ENCODE data around the gene CIAO2B. TPM values are rescaled to one million over a fixed set of nuclear protein-coding genes. Genes with fewer than 3 reads are reported as not detected.
A peak's percentile ranks its signal among the peaks of the same experiment; 100 is the strongest.

Gene CIAO2B
- total and polyA plus RNA-seq, 5 donors from 2014 or later, result 64.6 to 161 (median 143) TPM

DNA sequence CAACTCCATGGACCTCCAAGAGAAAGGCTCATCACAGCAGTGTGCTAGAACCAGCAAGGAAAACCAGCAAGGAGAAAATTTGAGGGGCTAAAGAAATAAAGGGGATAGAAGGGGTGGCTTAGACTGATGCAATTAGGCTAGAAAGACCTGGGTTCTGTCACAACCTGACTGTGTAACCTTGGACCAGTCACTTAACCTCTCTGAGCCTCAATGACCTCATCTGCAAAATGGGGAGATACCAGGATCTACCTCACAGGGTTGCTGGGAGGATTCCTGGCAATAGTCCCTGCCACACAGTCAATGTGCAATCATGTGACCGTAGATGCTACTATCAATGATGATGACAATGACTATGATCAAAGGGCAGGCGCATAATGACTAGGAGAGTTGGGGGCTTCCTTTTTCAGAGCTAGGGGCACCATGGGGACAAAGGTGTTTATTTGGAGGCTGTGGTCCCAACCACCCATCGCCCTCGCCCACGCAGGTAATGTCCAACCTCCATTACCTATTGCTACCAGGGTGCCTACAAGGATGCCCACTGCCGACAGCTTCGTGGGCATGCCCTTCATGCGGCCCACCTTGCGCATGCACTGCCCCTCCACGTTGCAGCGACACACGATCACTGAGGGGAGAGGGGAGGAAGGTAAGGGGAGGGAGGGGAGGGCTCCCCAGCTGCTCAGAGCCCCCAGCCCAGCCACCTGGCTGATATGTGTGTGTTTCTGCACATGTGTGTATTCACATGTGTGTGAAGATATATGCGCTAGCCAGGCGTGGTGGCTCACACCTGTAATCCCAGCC is 25.2 kb downstream of the CIAO2B start:
- ATAC-seq (ENCODE audit: low read depth in 2 of 2), result no peak
- Mint-ChIP-seq H3K27ac (peak overlapping the region in 2 of 3 donors; percentile 11 to 32), H3K4me1 (peaks cover 0 to 11% (median 3%) of the 10 kb centered on the region in 4 donors), H3K9me3 (no peaks in the 10 kb centered on the region), H3K36me3 (no peaks in the 10 kb centered on the region), H3K4me3 (no peak overlapping the region), H3K27me3 (peaks cover 6% of the 10 kb centered on the region)
- Histone ChIP-seq H3K27me3 (ENCODE audit: control insufficient read depth, insufficient read depth, low read length) (no peaks in the 10 kb centered on the region), H3K36me3 (ENCODE audit: control insufficient read depth, insufficient read depth, low read length) (no peaks in the 10 kb centered on the region), H3K27ac (ENCODE audit: insufficient read depth, low read length, poor library complexity, severe bottlenecking) (no peak overlapping the region), H3K9me3 (ENCODE audit: control insufficient read depth in 2 of 2, low read length in 2 of 2) (no peaks in the 10 kb centered on the region), H3K4me1 (ENCODE audit: control insufficient read depth, insufficient read depth, low read length, poor library complexity, severe bottlenecking) (no peaks in the 10 kb centered on the region), H3K4me3 (ENCODE audit: low read depth, low read length) (no peak overlapping the region)
- DNase-seq, result no peak

DNA sequence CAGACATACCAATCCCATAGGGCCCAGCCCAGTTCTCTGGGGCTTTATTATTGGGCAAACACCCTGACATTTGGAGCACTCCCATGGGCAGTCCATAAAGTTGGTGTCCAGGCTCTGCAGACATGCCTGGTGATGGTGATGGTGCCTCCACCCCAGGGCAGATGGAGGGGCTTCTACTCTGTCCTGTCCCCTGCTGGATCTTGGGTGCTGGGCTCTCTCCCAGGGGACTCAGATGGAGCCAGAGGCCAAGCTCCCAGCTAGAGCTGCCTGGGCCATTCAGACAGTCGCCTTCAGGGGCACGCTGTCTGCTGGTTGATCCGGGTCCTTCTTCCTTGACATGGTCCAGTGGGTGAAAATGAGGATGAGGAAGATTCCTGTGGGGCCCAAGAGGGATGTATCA is 26.1 kb downstream of the CIAO2B start:
- no peak overlapping the region for H3K4me3 Mint-ChIP-seq
- H3K36me3 ChIP-seq (ENCODE audit: control insufficient read depth, insufficient read depth, low read length), result no peaks in the 10 kb centered on the region
- peak overlapping the region in 2 of 3 donors; percentile 32 to 55 for H3K27ac Mint-ChIP-seq
- no peak overlapping the region for H3K27ac ChIP-seq (ENCODE audit: insufficient read depth, low read length, poor library complexity, severe bottlenecking)
- H3K9me3 Mint-ChIP-seq, result no peaks in the 10 kb centered on the region
- no peaks in the 10 kb centered on the region for H3K4me1 ChIP-seq (ENCODE audit: control insufficient read depth, insufficient read depth, low read length, poor library complexity, severe bottlenecking)
- H3K27me3 ChIP-seq (ENCODE audit: control insufficient read depth, insufficient read depth, low read length), result no peaks in the 10 kb centered on the region
- H3K9me3 ChIP-seq (ENCODE audit: control insufficient read depth in 2 of 2, low read length in 2 of 2), result no peaks in the 10 kb centered on the region
- no peaks in the 10 kb centered on the region for H3K36me3 Mint-ChIP-seq
- no peak overlapping the region for H3K4me3 ChIP-seq (ENCODE audit: low read depth, low read length)
- H3K4me1 Mint-ChIP-seq, result peaks cover 0 to 11% (median 3%) of the 10 kb centered on the region in 4 donors
- H3K27me3 Mint-ChIP-seq, result peaks cover 6% of the 10 kb centered on the region
- no peak for ATAC-seq (ENCODE audit: low read depth in 2 of 2)
- DNase-seq, result no peak

DNA sequence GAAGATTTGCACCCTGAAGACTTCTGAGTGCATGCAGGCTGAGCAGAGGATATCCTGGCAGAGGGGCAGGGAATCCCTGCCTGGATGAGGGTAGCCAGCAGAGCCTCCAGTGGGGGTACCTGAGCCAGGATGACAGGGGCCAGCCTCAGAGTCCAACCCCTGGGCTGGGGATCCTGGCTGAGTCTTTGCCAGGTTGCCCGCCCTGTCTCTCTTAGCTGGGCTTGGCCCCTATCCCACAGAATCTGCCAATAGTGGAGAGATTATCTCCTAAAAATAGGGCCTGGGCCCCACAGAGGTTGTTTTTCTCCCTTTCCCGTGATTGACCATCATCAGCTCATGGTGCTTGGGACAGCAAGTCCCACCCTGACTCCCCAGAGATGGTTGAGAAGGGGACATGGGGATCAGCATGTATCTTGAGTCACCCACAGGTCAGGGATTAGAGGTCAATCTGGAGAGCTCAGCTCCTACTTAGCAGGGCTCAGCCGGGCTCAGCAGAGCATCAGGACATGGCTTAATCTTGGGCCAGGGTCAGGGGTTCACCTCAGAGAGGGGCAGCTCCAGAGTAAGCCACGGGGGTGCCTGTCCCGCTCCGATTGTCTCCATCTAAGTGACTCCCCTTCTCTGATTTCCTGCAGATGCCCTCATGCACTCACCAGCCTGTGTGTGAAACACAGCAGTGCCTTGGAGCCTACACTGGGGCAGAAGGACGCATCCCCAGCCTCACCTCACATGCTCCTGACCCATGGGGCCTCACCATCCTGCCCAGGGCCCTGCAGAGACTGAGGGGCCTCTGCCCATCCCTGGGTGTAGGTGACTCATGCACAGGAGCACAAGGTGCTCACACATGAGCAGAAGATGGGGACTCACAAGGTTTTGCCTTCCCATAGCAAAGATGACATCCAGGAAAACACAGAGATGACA is 27.0 kb downstream of the CIAO2B start:
- Histone ChIP-seq H3K27ac (ENCODE audit: insufficient read depth, low read length, poor library complexity, severe bottlenecking) (no peak overlapping the region), H3K36me3 (ENCODE audit: control insufficient read depth, insufficient read depth, low read length) (no peaks in the 10 kb centered on the region), H3K4me1 (ENCODE audit: control insufficient read depth, insufficient read depth, low read length, poor library complexity, severe bottlenecking) (no peaks in the 10 kb centered on the region), H3K27me3 (ENCODE audit: control insufficient read depth, insufficient read depth, low read length) (no peaks in the 10 kb centered on the region), H3K4me3 (ENCODE audit: low read depth, low read length) (no peak overlapping the region), H3K9me3 (ENCODE audit: control insufficient read depth in 2 of 2, low read length in 2 of 2) (no peaks in the 10 kb centered on the region)
- H3K4me3 Mint-ChIP-seq, result no peak overlapping the region
- H3K27ac Mint-ChIP-seq, result peak overlapping the region in 1 of 3 donors; percentile 58
- H3K27me3 Mint-ChIP-seq, result peaks cover 6% of the 10 kb centered on the region
- no peaks in the 10 kb centered on the region for H3K9me3 Mint-ChIP-seq
- H3K4me1 Mint-ChIP-seq, result peaks cover 0 to 11% (median 3%) of the 10 kb centered on the region in 4 donors
- no peaks in the 10 kb centered on the region for H3K36me3 Mint-ChIP-seq
- ATAC-seq (ENCODE audit: low read depth in 2 of 2) (no peak), DNase-seq (no peak)

DNA sequence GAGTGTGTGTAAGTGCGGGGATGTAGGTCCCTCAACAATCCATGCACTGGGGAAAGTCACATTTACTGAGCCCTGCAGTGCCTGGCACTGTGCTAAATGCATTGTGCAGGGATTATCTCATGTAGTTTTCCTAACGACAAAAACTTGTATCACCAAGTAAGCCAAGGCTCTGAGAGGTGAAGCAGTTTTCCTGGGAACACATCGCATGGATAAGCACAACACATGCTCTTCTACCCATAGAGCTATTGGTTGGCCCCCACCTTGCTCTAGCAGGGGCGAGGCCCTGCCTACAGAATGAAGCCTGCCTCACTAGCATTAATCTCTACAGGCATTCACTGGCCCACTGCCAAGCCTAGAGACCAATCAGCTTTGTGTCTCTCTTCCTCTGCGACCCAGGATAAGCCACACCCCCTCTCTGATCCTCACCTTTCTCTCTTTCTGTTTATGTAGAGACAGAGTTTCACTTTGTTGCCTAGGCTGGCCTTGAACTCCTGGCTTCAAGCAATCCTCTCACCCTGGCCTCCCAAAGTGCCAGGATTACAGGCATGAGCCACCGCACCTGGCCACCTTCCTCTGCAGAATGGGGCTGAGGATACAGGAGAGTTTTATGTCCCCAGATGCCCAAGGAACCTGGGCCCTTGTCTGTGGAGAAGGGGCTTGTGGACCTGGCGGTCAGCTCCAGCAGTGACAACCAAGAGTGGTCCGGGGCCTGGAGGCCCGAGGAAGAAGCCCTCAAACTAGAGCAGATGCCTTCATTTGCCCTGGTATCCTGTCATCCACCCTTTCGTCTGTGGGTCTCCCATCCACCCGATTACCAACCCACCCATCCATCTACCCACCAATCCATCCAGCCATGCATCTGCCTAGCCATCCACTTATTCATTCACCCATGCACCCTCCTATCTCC is 28.3 kb downstream of the CIAO2B start:
- Histone ChIP-seq H3K4me1 (ENCODE audit: control insufficient read depth, insufficient read depth, low read length, poor library complexity, severe bottlenecking) (no peaks in the 10 kb centered on the region), H3K9me3 (ENCODE audit: control insufficient read depth in 2 of 2, low read length in 2 of 2) (no peaks in the 10 kb centered on the region), H3K27me3 (ENCODE audit: control insufficient read depth, insufficient read depth, low read length) (no peaks in the 10 kb centered on the region), H3K4me3 (ENCODE audit: low read depth, low read length) (no peak overlapping the region), H3K27ac (ENCODE audit: insufficient read depth, low read length, poor library complexity, severe bottlenecking) (no peak overlapping the region), H3K36me3 (ENCODE audit: control insufficient read depth, insufficient read depth, low read length) (no peaks in the 10 kb centered on the region)
- H3K4me3 Mint-ChIP-seq, result peak overlapping the region in 1 of 4 donors; percentile 24
- DNase-seq, result peak in 2 of 3 donors; percentile 27 to 80
- ATAC-seq (ENCODE audit: low read depth in 2 of 2), result peak in 1 of 2 donors; percentile 17
- H3K27me3 Mint-ChIP-seq, result peaks cover 6% of the 10 kb centered on the region
- no peaks in the 10 kb centered on the region for H3K36me3 Mint-ChIP-seq
- H3K27ac Mint-ChIP-seq, result peak overlapping the region in 1 of 3 donors; percentile 78
- peaks cover 0 to 11% (median 3%) of the 10 kb centered on the region in 4 donors for H3K4me1 Mint-ChIP-seq
- no peaks in the 10 kb centered on the region for H3K9me3 Mint-ChIP-seq

DNA sequence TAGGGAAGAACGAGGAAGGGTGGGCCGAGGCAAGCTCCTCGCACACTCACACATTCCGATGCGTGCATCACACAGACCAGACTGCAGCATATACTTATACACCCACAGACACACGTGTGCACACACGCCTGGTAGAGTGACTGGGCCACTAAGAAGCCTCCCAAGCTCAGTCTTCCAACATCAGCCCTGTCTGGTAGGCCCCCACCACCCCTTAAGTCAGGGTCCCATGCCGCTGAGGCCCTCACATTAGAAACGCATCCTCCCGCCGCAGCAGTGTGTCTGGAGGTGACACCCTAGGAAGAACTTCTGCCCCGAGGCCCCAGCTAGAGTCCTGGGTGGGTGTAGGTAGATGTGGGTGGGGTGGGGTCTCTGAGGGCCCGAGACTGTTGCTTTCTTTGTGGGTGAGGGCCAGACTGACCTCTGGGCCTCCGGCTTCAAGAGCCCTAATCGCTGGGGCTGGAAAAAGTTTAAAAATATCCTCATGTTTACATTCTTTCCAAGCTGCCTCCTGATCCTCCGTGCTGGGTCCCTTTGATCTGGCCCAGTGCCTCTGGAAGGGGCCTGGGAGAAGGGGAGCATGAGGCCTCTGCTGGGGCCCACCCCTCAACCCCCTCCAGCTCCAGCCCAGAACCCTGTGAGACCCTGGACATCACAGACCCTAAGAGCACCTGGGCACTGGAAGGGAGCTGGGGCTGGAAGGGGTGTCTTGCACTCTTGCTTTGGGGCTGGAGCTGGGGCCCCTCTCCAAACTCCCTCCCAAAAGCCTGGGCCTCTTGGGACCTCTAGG is 29.2 kb downstream of the CIAO2B start:
- no peaks in the 10 kb centered on the region for H3K4me1 ChIP-seq (ENCODE audit: control insufficient read depth, insufficient read depth, low read length, poor library complexity, severe bottlenecking)
- H3K9me3 Mint-ChIP-seq, result no peaks in the 10 kb centered on the region
- H3K27me3 Mint-ChIP-seq, result peaks cover 6% of the 10 kb centered on the region
- no peak overlapping the region for H3K4me3 ChIP-seq (ENCODE audit: low read depth, low read length)
- H3K4me1 Mint-ChIP-seq, result peaks cover 0 to 11% (median 3%) of the 10 kb centered on the region in 4 donors
- DNase-seq (no peak), ATAC-seq (ENCODE audit: low read depth in 2 of 2) (no peak)
- H3K4me3 Mint-ChIP-seq, result no peak overlapping the region
- peak overlapping the region in 1 of 3 donors; percentile 26 for H3K27ac Mint-ChIP-seq
- no peaks in the 10 kb centered on the region for H3K9me3 ChIP-seq (ENCODE audit: control insufficient read depth in 2 of 2, low read length in 2 of 2)
- H3K27me3 ChIP-seq (ENCODE audit: control insufficient read depth, insufficient read depth, low read length), result no peaks in the 10 kb centered on the region
- no peaks in the 10 kb centered on the region for H3K36me3 Mint-ChIP-seq
- no peaks in the 10 kb centered on the region for H3K36me3 ChIP-seq (ENCODE audit: control insufficient read depth, insufficient read depth, low read length)
- H3K27ac ChIP-seq (ENCODE audit: insufficient read depth, low read length, poor library complexity, severe bottlenecking), result no peak overlapping the region

DNA sequence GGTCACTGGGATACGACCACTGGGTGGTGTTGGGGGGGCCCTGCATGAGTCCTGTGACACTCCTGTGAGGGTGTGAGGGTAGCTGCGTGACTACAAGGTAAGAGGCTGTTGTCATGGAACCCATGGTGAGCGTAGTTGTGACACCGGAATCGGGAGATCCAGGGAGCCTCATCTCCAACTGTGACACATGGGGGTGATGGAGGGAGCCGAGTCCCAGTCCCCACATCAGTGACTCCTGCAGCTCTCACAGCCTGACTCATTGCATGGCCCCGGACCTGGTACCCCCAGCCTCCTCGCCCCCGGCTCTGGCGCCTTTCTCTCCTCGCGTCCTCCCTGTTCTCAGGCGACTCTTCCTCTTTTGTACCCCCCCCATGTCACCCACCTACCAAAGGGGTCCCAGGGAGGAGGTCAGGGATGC is 29.8 kb downstream of the CIAO2B start:
- peaks cover 0 to 11% (median 3%) of the 10 kb centered on the region in 4 donors for H3K4me1 Mint-ChIP-seq
- H3K36me3 Mint-ChIP-seq, result no peaks in the 10 kb centered on the region
- H3K36me3 ChIP-seq (ENCODE audit: control insufficient read depth, insufficient read depth, low read length), result no peaks in the 10 kb centered on the region
- H3K27ac ChIP-seq (ENCODE audit: insufficient read depth, low read length, poor library complexity, severe bottlenecking), result no peak overlapping the region
- no peak overlapping the region for H3K4me3 ChIP-seq (ENCODE audit: low read depth, low read length)
- H3K27ac Mint-ChIP-seq, result peak overlapping the region in 1 of 3 donors; percentile 26
- no peak for DNase-seq
- no peaks in the 10 kb centered on the region for H3K27me3 ChIP-seq (ENCODE audit: control insufficient read depth, insufficient read depth, low read length)
- no peak overlapping the region for H3K4me3 Mint-ChIP-seq
- no peaks in the 10 kb centered on the region for H3K9me3 ChIP-seq (ENCODE audit: control insufficient read depth in 2 of 2, low read length in 2 of 2)
- no peaks in the 10 kb centered on the region for H3K9me3 Mint-ChIP-seq
- peaks cover 6% of the 10 kb centered on the region for H3K27me3 Mint-ChIP-seq
- ATAC-seq (ENCODE audit: low read depth in 2 of 2), result no peak
- no peaks in the 10 kb centered on the region for H3K4me1 ChIP-seq (ENCODE audit: control insufficient read depth, insufficient read depth, low read length, poor library complexity, severe bottlenecking)
